ENCODE results near the gene ARID5B.

DNA sequence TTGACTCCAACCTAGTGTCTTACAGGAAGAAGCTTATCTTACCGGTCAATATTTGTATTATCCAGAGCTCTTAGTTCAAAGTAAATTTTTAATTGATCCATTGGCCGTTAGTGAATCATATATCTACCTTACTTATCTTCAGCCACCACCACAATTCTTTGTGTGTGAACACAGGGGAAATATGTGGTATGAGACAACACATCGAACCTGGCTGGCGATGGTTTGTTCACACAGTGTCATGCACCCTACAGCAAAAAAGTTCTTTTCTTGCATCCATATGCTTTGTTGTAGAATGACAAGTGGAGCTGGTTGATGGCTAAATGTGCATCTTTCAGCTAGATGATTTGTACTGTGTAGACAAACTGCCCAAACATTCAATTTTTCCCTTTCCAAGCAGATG, 65.8 kb downstream of the ARID5B start:
- TF ChIP-seq EZH2 (IDR thresholded peaks at IDR 0.05; ENCODE audit: borderline replicate concordance, low read length): no peak
- TF ChIP-seq, protein P1, sequence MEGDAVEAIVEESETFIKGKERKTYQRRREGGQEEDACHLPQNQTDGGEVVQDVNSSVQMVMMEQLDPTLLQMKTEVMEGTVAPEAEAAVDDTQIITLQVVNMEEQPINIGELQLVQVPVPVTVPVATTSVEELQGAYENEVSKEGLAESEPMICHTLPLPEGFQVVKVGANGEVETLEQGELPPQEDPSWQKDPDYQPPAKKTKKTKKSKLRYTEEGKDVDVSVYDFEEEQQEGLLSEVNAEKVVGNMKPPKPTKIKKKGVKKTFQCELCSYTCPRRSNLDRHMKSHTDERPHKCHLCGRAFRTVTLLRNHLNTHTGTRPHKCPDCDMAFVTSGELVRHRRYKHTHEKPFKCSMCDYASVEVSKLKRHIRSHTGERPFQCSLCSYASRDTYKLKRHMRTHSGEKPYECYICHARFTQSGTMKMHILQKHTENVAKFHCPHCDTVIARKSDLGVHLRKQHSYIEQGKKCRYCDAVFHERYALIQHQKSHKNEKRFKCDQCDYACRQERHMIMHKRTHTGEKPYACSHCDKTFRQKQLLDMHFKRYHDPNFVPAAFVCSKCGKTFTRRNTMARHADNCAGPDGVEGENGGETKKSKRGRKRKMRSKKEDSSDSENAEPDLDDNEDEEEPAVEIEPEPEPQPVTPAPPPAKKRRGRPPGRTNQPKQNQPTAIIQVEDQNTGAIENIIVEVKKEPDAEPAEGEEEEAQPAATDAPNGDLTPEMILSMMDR (conservative IDR thresholded peaks at IDR 0.05 in 1 of 2, IDR thresholded peaks at IDR 0.05 in 1 of 2; ENCODE audit: extremely low read depth in 1 of 2, insufficient read depth in 1 of 2, low read depth in 1 of 2, low read length in 2 of 2): no peak

All from mammary epithelial cell (primary cell).